ENCODE data around the gene MTHFR.

- no peak for TF ChIP-seq POLR2A (IDR thresholded peaks at IDR 0.05)
- TF ChIP-seq CTCF (IDR thresholded peaks at IDR 0.05), result no peak
Observed at GRCh38 chr1:11788549-11789053, 17.2 kb downstream of the MTHFR start.

All from adrenal gland (tissue), 5 donors.